HG02885 (cell line): ENCODE data around the gene EFNA1.
"Not testable (repeated sequence)": the region's sequence is repeated elsewhere in the genome, so short reads cannot be mapped to it uniquely, and the experiment has no call there.

Experiments used
- ATAC-seq: cut with Tn5 transposase; IDR thresholded peaks from one replicate; pipeline ENCODE4 v1.9.1; 2021; ENCODE audit warnings: mild to moderate bottlenecking; ENCODE audit not compliant: unreplicated experiment, poor library complexity

Gene EFNA1

DNA sequence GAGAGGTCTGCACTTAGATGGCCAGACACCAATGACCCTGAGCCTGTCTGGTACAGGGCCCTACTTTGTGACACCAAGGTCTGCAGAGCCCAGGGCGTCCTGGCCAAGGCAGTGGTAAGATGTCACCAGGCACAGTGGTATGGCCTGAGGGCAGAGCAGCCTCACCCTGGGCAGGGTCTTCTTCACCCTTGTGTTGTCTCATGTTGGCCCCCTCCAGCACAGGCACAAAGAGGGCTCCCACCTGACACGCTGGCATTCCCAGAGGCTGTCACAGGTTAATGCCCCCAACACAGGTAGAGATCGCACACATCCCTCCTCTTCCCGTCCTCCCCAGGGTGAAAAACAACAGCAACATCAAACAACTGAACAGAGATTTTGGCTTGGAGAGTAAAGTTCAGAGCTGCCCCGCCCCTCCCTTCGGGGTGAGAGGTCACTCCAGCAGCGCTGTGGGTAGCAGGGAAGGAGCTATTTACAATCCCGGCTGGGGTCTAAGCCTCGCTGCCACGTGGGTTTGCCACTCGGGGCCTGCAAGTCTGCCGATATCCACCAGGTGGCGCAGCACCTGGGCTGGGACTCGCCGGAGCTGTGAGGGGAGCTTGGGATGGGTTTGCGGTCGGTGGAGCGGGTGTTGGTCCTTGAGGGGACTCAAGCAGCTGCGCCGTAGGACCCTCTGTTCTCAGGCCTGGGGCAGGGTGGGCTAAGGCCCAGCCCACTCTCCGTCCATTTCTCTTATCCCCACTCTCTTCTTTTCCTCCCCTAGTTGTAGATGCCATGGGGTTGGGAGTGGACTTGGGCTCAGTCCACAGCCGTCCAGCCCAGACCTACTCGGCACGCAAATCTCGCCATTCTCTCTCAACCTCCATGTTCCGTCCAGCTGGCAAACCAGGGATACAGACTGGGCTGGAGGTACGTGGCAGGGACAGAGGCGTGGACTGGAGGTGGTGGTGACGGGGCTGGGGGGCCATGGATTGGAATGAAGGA lies 36.3 kb upstream of the EFNA1 start:
- no peak for ATAC-seq

DNA sequence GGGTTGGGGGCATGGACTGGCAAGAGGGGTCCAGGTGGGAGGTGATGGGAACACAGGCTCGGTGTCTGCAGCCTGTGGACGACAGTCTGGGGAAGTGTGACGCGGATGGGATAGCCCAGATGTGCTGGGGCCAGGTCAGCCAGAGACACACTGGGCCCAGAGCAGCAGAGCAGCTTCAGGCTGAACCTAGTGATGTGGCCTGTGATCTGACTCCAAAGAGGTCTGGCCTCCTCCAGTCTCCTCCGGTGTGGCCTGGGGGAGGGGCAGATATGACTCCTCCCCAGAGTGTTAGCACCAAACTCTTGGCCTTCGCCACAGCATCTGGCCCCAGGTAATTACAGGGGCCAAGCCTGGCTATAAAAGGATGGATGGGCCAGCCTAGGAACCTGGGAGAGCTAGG lies 35.5 kb upstream of the EFNA1 start:
- no peak for ATAC-seq

DNA sequence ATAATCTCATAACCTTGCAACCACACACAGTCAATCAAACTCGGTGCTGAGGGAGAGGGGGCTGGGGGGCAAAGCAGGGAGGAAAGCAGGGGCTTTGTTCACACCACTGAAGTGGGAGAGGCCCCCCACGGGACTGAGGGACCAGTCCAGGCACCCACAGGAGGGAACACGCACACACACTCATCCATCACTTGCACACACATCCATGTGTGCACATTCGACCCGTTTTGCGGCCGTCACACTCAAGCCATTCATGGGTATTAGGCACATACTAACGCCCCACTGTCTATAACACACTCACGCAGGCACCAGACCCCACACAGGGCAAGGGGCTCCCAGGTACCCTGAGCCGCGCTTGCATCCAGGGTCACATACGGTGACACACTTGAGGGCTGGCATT lies 35.0 kb upstream of the EFNA1 start:
- no peak for ATAC-seq

DNA sequence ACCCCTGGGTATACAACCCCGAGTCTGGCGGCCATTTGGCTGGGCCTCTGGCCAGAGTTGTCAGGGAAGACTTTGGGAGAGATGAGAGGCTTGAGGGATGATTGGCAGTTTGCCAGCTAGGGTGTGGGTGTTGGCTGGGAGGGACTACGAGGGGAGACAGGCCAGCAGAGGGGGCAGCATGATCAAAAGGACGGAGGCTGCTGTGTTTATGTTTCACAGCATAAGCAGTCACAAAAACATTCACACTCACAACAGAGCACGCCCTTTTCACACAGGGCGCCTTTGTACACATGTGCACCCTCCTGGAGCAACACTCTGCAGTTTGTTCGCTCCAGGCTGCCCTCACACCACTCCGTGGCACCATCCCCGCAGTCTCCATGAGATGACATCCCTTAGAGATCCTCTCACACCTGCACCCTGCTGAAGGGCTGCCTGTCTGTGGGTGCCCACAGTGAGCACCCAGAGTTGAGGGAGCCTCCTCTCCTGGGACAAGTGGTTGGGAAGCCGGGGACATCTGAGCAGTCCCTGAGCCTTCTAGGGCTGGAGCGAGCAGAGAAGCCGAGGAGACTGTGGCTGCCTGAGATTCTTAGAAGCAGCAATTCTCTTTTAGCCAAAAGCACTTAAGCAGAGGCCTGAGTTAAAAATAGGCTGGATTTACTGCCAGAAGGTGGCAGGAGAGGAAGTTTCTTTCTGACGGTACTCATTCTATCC lies 33.6 kb upstream of the EFNA1 start:
- no peak for ATAC-seq

DNA sequence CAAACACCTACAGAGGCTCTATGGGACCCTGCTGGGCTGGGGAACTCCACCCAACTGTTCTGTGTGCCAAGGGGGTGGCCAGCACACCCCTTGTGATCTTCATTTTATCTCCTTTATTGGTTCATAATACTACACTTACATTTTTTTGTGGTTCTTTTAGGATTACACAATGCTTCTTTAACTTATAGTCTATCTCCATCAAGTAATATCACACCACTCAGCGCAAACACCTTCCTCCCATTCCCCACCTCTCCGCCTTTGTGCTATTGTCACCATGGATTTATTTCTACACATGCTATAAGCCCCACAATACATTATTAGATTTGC lies 33.1 kb upstream of the EFNA1 start:
- ATAC-seq: no peak

DNA sequence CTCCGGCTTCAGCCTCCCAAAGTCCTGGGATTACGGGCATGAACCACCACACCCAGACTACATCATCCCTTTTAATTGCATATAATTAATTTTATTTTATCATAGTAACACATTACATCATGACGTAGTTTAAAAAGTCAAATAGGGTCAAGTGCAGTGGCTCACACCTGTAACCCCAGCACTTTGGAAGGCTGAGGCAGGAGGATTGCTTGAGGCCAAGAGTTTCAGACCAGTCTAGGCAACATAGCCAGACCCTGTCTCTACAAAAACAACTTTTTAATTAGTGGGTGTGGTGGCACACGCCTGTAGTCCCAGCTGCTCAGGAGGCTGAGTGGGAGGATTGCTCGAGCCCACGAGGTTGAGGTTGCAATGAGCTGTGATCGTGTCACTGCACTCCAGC lies 28.3 kb upstream of the EFNA1 start:
- ATAC-seq: no peak

DNA sequence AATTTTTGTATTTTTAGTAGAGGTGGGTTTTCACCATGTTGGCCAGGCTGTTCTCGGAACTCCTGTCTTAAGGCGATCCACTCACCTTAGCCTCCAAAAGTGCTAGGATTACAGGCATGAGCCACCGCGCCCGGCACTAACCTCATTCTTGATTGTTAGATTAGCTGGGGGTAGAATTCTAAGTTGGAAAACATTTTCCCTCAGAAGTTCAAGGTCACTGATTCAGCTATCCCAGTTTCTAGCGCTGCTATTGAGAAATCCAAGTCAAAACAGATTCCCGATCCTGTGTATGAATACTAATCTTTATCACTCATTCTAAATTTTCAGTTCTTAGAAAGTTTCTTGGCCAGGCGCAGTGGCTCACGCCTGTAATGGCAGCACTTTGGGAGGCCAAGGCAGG lies 24.4 kb upstream of the EFNA1 start:
- ATAC-seq: no peak

DNA sequence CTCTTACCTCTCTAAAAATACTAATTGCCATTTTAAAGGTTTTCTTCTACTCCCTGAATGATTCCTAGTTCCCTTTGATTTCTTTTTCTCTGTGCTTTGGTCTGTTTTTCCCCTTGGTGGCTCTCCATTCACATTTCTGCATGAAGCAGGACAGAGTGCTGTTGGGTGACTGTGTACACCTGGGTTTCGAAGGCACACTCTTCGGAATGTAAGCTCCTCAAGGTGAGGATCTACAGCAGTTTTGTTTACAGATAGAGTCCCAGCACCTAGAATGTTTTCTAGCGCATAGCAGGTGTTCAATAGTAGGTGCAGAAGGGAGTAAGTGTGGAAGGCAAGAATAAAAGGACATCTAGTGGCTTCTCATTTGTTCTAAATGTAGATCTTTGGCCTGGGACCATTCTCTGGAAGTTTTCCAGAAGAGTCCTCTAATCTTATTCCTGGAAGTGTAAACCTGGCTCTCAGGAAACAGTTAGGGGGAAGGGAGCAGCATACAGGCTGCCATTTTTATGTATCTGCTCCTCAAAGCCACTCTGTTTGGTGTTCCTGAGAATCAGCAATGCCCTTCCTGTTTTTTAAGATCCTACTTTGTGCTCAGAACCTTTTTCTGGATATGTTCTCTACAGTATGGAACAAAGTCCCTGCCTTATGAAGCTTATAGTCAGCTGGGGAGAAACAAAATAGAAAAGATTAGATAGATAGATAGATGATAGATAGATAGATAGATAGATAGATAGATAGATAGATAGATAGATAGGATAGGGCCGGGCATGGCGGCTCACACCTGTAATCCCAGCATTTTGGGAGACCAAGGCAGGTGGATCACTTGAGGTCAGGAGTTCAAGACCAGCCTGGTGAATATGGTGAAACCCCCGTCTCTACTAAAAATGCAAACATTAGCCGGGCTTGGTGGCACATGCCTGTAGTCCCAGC lies 22.8 kb upstream of the EFNA1 start:
- no peak for ATAC-seq

DNA sequence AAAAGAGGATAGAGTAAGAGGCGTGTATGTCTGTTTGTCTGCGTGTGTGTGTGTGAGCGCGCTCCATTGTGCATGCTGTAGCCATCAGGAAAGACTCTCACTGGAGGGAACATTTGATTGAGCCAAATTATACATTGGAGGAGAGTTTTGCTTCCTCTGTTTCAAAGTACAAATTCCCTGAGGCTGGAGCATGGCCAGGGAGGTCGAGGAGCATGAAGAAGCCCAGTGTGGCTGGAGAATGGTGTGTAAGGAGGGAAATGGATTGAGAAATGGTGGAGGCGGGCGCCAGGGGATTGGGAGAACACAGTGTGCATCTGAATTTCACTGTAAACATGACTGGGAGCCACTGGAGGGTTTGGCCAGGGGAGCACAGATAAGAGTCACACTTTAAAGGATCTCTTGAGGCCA lies 22.1 kb upstream of the EFNA1 start:
- no peak for ATAC-seq

DNA sequence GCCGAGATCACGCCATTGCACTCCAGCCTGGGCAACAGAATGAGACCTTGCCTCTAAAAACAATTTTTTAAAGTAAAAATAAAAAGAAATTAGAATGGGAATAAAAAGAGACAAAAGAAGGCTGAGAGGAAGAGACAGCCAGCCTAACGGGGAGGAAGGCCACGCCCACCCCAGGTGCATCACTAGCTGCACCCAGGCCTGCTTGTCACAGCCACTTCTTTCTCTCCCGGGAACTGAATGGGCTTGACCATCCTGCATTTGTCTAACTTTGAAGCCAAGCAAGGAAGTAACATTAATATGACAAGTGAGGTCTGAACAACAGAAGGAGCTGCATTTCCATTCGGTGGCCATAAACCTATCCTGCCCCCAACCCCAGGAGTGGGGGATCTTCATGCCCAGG lies 20.8 kb upstream of the EFNA1 start:
- no peak for ATAC-seq

DNA sequence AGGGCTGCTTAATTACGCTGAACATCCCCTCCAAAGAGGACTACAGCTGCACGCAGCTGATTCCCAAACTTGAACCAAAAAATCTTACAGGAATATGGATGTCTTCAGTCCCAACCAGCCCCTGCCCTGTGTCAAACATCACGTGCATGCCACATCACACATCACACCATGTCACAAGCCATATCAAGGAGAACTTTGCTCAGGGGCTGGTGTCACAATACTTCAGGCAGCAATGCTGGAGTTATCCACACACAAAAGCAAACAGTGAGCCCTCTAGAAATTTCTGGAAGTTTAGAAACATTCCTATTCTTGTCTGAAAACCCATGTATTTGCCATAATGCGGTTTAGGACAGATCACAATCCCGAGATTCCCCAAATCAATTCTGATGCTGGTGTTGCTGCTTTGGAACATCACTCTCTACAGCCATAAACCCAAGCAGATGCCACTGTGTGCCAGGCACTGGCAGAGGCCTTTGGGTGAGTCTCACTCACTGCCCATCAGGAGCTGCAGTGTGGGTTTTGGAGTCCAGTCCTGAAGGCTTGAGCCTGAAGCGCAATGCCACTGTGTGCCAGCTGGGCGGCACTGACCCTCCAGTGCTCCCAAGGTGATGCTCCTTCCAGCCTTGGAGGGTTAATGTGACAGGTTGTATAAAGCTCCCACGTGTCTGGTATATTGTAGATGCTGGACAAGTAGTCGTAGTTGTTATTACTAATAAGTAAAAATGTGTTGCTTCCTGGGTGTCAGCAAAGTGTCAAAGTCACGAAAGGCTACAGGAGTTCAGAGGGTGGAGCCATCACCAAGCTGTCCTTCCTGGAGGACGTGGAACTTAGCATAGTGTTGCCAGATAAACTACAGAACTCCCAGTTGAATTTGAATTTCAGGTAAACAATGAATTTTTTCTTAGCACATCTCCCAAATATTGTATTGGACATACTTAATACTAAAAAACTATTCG lies 20.1 kb upstream of the EFNA1 start:
- no peak for ATAC-seq

DNA sequence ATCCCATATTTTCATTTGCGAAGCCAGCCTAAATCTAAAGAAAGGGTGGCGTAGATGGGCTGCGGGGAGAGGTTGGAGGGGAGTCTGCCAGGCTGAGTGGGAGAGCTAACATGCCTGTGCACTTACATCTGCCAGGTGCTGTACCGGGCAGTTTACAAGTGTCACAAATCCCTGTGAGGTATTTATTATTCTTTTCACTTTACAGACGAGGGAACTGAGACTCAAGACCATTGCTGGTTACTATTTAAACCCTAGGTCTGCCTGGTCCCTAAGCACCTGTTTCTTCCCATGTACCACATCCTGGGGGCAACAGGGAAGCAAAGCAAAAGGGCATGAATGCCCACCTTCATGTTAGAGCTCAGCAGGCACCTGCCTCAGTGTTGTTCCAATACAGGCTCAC lies 19.4 kb upstream of the EFNA1 start:
- no peak for ATAC-seq

DNA sequence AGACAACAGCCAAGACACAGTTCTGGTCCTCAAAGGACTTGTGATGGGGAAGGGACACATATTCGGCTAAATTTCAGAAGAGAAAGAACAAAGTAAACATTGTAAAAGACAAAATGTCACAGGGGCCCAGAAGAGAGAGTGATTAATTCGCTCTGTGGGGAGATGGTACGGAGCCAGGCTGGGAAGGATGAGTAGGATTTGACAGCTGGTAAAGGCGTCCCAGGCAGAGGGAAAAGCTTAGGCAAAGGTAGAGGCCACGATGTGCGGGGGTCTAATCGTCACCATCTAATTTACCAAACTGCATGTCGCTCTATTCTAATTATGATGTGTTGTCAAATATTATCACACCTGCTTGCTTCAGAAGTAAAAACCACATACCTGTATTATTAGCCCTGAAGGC lies 17.3 kb upstream of the EFNA1 start:
- no peak for ATAC-seq

DNA sequence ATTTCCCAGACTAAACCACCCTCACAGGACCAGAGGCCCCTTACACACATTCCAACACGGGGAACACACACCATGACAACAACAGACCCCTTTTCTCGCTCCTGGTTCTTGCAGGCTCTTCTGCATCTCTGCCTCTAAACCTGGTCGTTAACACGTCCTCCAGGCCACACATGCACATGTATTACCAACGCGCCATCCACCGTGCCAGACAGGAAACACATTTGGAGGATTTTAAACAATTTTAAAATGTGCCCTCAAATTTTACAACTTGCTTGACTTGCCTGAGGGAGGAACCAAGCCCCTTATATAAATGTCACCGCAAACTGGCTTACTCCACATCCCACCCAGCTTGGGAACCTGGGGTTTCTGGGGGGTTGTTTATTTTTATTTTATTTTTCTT lies 16.9 kb upstream of the EFNA1 start:
- no peak for ATAC-seq

DNA sequence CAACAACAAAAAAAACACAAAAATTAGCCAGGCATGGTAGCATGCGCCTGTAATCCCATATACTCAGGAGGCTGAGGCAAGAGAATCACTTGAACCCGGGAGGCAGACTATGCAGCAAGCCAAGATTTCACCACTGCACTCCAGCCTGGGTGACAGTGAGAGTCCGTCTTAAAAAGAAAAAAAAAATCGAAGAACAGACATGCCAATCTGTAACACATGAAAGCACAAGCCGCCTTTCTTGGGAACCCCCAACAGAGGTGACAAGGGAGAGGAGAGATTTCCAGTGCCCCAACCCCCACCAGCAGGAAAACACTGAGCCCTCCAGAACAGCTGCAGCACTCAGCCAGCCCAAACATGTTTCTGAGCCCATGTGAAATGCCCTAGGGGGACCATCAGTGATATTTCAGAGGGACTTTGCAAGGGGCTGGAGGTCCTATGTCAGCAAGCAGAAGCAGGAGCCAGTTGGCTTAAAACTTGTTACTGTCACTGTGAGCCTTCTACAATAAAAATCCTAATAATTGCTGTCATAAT lies 14.2 kb upstream of the EFNA1 start:
- no peak for ATAC-seq

DNA sequence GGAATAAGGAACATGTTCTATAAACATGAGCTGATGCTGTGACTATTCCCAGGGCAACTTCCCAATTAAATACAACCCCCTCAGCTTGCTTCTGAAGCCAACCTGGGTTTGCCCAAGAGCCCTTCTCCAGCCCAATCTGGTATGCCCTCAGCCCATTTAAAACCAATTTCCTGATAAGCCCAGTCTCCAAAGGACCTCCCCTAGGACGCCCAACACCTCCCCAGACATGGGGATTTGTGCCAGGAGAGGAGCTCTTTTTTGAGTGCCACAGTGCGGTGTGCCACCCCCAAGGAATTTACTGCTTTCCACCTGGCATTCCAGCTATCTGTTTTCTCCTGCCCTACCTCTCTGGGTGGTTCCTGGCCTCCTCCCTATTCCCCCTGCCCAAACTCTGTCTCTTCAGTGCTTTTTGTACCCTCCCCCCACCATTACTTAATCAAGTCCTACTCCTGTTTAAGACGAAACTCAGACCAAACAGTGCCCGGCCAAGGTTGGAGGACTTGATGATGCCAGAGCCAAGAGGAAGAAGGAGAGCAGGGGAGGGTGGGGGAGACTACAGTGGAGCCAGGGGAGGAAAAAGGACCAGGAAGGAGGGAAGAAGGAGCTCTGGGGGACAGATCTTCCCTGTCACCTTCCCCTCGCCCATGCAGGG lies 11.4 kb upstream of the EFNA1 start:
- no peak for ATAC-seq

DNA sequence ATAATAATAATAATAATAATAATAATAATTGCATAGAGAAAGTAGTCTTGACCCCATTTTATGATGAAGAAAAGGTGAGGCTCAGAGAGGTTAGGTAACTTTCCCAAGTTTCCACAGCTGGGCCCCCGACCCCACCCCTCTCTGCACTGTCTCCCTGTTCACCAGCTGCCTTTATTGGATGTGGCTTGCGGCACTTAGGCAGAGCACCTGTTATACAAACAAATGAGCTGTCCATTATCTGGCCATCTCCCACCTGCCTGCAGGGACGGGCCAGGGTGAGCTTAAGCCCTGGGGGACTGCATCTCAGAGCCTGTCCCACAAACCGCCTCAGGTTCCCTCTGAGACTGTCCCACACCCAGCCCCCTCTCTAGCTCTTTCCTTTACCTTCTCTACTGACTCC lies 10.1 kb upstream of the EFNA1 start:
- ATAC-seq: no peak

DNA sequence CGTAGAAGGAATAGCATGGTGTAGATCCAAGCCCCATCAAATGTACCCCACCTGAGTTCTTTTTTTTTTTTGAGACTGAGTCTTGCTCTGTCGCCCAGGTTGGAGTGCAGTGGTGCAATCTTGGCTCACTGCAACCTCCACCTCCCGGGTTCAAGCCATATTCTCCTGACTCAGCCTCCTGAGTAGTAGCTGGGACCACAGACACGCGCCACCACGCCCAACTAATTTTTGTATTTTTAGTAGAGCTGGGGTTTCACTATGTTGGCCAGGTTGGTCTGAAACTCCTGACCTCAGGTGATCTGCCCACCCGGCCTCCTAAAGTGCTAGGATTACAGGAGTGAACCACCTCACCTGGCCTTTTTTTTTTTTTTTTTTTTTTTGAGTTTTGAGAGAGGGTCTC lies 9.6 kb upstream of the EFNA1 start:
- not testable (repeated sequence) for ATAC-seq

DNA sequence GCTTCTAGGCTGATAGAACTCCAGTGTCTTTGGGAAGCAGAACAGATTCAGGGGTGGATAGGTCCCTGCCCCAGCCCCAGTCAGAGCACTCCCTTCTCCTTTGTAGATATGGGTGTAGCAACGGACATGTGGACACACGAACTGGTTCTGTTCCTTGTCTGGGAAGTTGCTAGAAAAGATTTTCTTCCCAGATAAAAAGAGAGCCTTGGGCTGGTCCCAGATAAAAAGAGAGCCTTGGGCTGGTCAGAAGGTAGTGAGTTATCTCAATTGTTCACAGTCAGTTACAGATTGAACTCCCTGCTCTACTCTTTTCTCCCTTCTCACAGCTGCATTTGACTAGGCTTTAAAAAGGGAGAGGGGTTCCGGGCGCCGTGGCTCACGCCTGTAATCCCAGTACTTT lies 7.4 kb upstream of the EFNA1 start:
- ATAC-seq: no peak
